OCI-LY7 (cell line): ENCODE data around the gene CCT2. TPM values are rescaled to one million over a fixed set of nuclear protein-coding genes. Genes with fewer than 3 reads are reported as not detected.

ENCODE experiments used
- BruUV-seq: library from RNA; stranded (reverse); fragments of 400-500 nt; replicated peaks from 2 replicates; lab custom pipeline; 2021; lab: Mats Ljungman, UMichigan
- CTCF ChIA-PET: fragments of 300-600 bp; sonication (Branson Sonifier 250); formaldehyde crosslinking; loops from one replicate; lab custom pipeline; 2022; ENCODE audit warnings: antibody characterized with exemption; ENCODE audit not compliant: unreplicated experiment; lab: Charles Lee
- POLR2A ChIA-PET: fragments of 300-600 bp; sonication (Branson Sonifier 250); formaldehyde crosslinking; loops from one replicate; lab custom pipeline; 2022; ENCODE audit warnings: antibody characterized with exemption; lab: Charles Lee
- DNase-seq: peaks from one replicate; pipeline ENCODE4 v3.0.0-alpha.2; 2015; ENCODE audit warnings: low spot score
- H2AFZ ChIP-seq: fragments of 200-600 bp; sonication (generic), shearing (Covaris generic); 2 replicates; pipeline ENCODE4 v1.6.1; 2014; ENCODE audit warnings: mild to moderate bottlenecking, antibody characterized with exemption, low read length, moderate library complexity
- H3K27ac ChIP-seq: fragments of 200-600 bp; sonication (generic); 2 replicates; pipeline ENCODE4 v1.5.1; 2014; ENCODE audit warnings: mixed run types, low read depth, mild to moderate bottlenecking, moderate library complexity, low read length, inconsistent platforms; ENCODE audit not compliant: poor library complexity, severe bottlenecking
- H3K36me3 ChIP-seq: fragments of 200-600 bp; sonication (generic); 2 replicates; pipeline ENCODE4 v1.6.1; 2014; ENCODE audit warnings: mild to moderate bottlenecking, antibody characterized with exemption, low read length, moderate library complexity, mixed read lengths; ENCODE audit not compliant: insufficient read depth
- H3K4me1 ChIP-seq: fragments of 200-600 bp; sonication (generic); 2 replicates; pipeline ENCODE4 v1.5.1; 2014; ENCODE audit warnings: mild to moderate bottlenecking, low read length; ENCODE audit not compliant: insufficient read depth, poor library complexity, severe bottlenecking
- H3K4me2 ChIP-seq: fragments of 200-600 bp; sonication (generic); 2 replicates; pipeline ENCODE4 v1.6.1; 2014; ENCODE audit warnings: mild to moderate bottlenecking, low read length
- H3K4me3 ChIP-seq: fragments of 200-600 bp; sonication (generic); 2 replicates; pipeline ENCODE4 v1.5.1; 2014; ENCODE audit warnings: mild to moderate bottlenecking, low read depth, low read length; ENCODE audit not compliant: poor library complexity, severe bottlenecking
- H3K79me2 ChIP-seq: fragments of 200-600 bp; sonication (generic); 2 replicates; pipeline ENCODE4 v1.6.1; 2016; ENCODE audit warnings: low read depth, mild to moderate bottlenecking, low read length, moderate library complexity, mixed read lengths; ENCODE audit not compliant: insufficient read depth
- H3K9me2 ChIP-seq: fragments of 200-600 bp; sonication (generic); 2 replicates; pipeline ENCODE4 v1.6.1; 2016; ENCODE audit warnings: mild to moderate bottlenecking, low read length, mixed read lengths; ENCODE audit not compliant: insufficient read depth
- H3K9me3 ChIP-seq: fragments of 200-600 bp; sonication (generic); 2 replicates; pipeline ENCODE4 v1.6.1; 2014; ENCODE audit warnings: mild to moderate bottlenecking, mixed run types, low read length, mixed read lengths
- H4K20me1 ChIP-seq: fragments of 200-600 bp; sonication (generic); 2 replicates; pipeline ENCODE4 v1.6.1; 2014; ENCODE audit warnings: mild to moderate bottlenecking, antibody characterized with exemption, low read length, moderate library complexity, mixed read lengths; ENCODE audit not compliant: insufficient read depth
- CTCF ChIP-seq: fragments of 200-600 bp; sonication (generic); conservative IDR thresholded peaks from 2 replicates; pipeline ENCODE4 v1.5.1; 2014; ENCODE audit warnings: mild to moderate bottlenecking, antibody characterized with exemption, low read length, moderate library complexity, mixed read lengths
- EZH2phosphoT487 ChIP-seq: fragments of 200-600 bp; sonication (generic); IDR thresholded peaks from 2 replicates; pipeline ENCODE4 v1.6.1; 2018; ENCODE audit warnings: low read depth, borderline replicate concordance, mild to moderate bottlenecking, mixed run types, antibody characterized with exemption, low read length, moderate library complexity, mixed read lengths
- intact Hi-C: fragments of 100-400 bp; cut with micrococcal nuclease; formaldehyde crosslinking; loops from one replicate; pipeline ENCODE4 v1.10.0; 2022; ENCODE audit not compliant: unreplicated experiment
- total RNA-seq, 2 experiments: library from RNA; depleted of rRNA in 1 of 2; stranded (reverse); fragments of >200 nt in 1 of 2; shearing (Covaris generic) in 1 of 2; gene quantifications; 2 replicates each; pipeline ENCODE4 v1.2.3, GENCODE V29; 2014 to 2022

The CCT2 gene
- total RNA-seq, 2 experiments from 2014 or later: 248 to 317 TPM

- ChIA-PET CTCF (no interaction called here), POLR2A (no interaction called here)
- no peaks in the 10 kb centered on the region for H3K9me2 ChIP-seq
- H3K79me2 ChIP-seq: no peaks in the 10 kb centered on the region
- no peak for TF ChIP-seq EZH2phosphoT487
- no peak for TF ChIP-seq CTCF
- no peak overlapping the region for H3K4me2 ChIP-seq
- no peak overlapping the region for H3K27ac ChIP-seq
- H4K20me1 ChIP-seq: no peaks in the 10 kb centered on the region
- no peak overlapping the region for H2AFZ ChIP-seq
- no peaks in the 10 kb centered on the region for H3K36me3 ChIP-seq
- no peak overlapping the region for H3K4me3 ChIP-seq
- DNase-seq: no peak
- no peaks in the 10 kb centered on the region for H3K9me3 ChIP-seq
- no peaks in the 10 kb centered on the region for H3K4me1 ChIP-seq
- no TSS peak for BruUV-seq
- intact Hi-C loops: no loop called here
Observed at GRCh38 chr12:69623970-69624369, 38.7 kb downstream of the CCT2 start.

GRCh38 chr12:69627501-69627900 lies 42.2 kb downstream of the CCT2 start:
- DNase-seq: no peak
- Histone ChIP-seq H3K9me2 (no peaks in the 10 kb centered on the region), H3K4me3 (no peak overlapping the region), H3K4me2 (no peak overlapping the region), H3K79me2 (no peaks in the 10 kb centered on the region), H3K9me3 (no peaks in the 10 kb centered on the region), H3K36me3 (no peaks in the 10 kb centered on the region), H3K4me1 (no peaks in the 10 kb centered on the region), H4K20me1 (no peaks in the 10 kb centered on the region), H3K27ac (no peak overlapping the region), H2AFZ (no peak overlapping the region)
- BruUV-seq: no TSS peak
- POLR2A ChIA-PET: interaction anchor here (0.8 to 1.1 kb wide), 3 partner anchors 32 to 490 kb away, joined by 4 to 8 read pairs (median 4); no protein-coding TSS in a partner anchor
- CTCF ChIA-PET: no interaction called here
- TF ChIP-seq EZH2phosphoT487: no peak
- no peak for TF ChIP-seq CTCF
- intact Hi-C loops: no loop called here

- TF ChIP-seq CTCF: peak; percentile 48
- TF ChIP-seq EZH2phosphoT487: no peak
- DNase-seq: no peak
- no peaks in the 10 kb centered on the region for H3K9me3 ChIP-seq
- intact Hi-C loops: no loop called here
- no peak overlapping the region for H3K4me3 ChIP-seq
- H3K4me2 ChIP-seq: no peak overlapping the region
- no peak overlapping the region for H2AFZ ChIP-seq
- H3K79me2 ChIP-seq: no peaks in the 10 kb centered on the region
- H3K27ac ChIP-seq: no peak overlapping the region
- no peaks in the 10 kb centered on the region for H3K9me2 ChIP-seq
- ChIA-PET CTCF (no interaction called here), POLR2A (no interaction called here)
- no peaks in the 10 kb centered on the region for H4K20me1 ChIP-seq
- no TSS peak for BruUV-seq
- H3K4me1 ChIP-seq: no peaks in the 10 kb centered on the region
- no peaks in the 10 kb centered on the region for H3K36me3 ChIP-seq
Observed at GRCh38 chr12:69630191-69630590, 44.9 kb downstream of the CCT2 start.
